ENCODE results near the gene NTN5. TPM values are rescaled to one million over a fixed set of nuclear protein-coding genes. Genes with fewer than 3 reads are reported as not detected.
A peak's percentile ranks its signal among the peaks of the same experiment; 100 is the strongest.
"Not testable (repeated sequence)": the region's sequence is repeated elsewhere in the genome, so short reads cannot be mapped to it uniquely, and the experiment has no call there.

The NTN5 gene
- total RNA-seq, 1 donor = under 0.01 TPM

DNA sequence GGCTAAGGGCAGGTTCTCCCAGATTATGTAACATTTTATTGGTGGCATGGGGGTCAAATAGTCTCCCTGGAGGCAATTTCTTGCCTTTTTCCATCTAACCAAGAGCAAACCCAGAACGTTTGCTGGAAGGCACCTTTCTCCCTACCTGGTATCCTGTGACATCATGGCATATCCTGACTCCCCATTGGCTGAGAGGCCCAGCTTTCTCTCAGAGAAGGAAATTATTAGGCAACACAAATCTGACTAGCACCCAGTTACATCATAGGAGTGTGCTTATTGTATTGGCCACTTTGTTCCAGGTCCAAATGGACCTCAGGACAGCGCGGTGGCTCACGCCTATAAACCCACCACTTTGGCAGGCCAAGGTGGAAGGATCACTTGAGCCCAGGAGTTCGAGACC lies 13.0 kb downstream of the NTN5 start:
- peaks cover 15% of the 10 kb centered on the region for H3K4me1 ChIP-seq (ENCODE audit: insufficient read depth, low read length)
- H2AFZ ChIP-seq (ENCODE audit: low read length) = no peak overlapping the region
- H3K36me3 ChIP-seq (ENCODE audit: insufficient read depth, low read length) = no peaks in the 10 kb centered on the region
- DNase-seq (ENCODE audit: insufficient read length, low spot score, missing footprints) = peak; percentile 88
- H3K27ac ChIP-seq (ENCODE audit: low read depth, low read length) = no peak overlapping the region
- TF ChIP-seq, protein P1, sequence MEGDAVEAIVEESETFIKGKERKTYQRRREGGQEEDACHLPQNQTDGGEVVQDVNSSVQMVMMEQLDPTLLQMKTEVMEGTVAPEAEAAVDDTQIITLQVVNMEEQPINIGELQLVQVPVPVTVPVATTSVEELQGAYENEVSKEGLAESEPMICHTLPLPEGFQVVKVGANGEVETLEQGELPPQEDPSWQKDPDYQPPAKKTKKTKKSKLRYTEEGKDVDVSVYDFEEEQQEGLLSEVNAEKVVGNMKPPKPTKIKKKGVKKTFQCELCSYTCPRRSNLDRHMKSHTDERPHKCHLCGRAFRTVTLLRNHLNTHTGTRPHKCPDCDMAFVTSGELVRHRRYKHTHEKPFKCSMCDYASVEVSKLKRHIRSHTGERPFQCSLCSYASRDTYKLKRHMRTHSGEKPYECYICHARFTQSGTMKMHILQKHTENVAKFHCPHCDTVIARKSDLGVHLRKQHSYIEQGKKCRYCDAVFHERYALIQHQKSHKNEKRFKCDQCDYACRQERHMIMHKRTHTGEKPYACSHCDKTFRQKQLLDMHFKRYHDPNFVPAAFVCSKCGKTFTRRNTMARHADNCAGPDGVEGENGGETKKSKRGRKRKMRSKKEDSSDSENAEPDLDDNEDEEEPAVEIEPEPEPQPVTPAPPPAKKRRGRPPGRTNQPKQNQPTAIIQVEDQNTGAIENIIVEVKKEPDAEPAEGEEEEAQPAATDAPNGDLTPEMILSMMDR (IDR thresholded peaks at IDR 0.05; ENCODE audit: extremely low read depth, low read depth, low read length) = no peak
- no peaks in the 10 kb centered on the region for H3K9me3 ChIP-seq (ENCODE audit: low read depth, low read length)
- H3K4me3 ChIP-seq (ENCODE audit: insufficient read depth, low read length) = no peak overlapping the region
- no peaks in the 10 kb centered on the region for H4K20me1 ChIP-seq (ENCODE audit: insufficient read depth, low read length)
- H3K27me3 ChIP-seq (ENCODE audit: insufficient read depth, low read length) = no peaks in the 10 kb centered on the region
- no peaks in the 10 kb centered on the region for H3K79me2 ChIP-seq (ENCODE audit: insufficient read depth, low read length)
- no peak overlapping the region for H3K4me2 ChIP-seq (ENCODE audit: insufficient read depth, low read length)

DNA sequence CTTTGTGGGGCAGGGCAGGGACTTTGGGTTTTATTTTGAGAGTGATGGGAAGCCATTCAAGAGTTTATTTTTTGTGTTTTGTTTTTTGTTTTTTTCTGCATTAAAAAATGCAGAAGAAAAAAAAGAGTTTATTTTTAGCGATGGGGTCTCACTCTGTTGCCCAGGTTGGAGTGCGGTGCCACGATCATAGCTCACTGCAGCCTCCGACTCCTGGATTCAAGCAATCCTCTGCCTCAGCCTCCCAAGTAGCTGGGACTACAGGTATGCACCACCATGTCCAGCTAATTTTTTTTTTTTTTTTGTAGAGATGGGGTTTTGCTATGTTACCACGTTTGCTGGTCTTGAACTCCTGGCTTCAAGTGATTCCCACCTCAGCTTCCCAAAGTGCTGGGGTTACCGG lies 14.3 kb downstream of the NTN5 start:
- Histone ChIP-seq H3K4me3 (ENCODE audit: insufficient read depth, low read length) (no peak overlapping the region), H3K4me2 (ENCODE audit: insufficient read depth, low read length) (no peak overlapping the region), H4K20me1 (ENCODE audit: insufficient read depth, low read length) (no peaks in the 10 kb centered on the region), H3K79me2 (ENCODE audit: insufficient read depth, low read length) (no peaks in the 10 kb centered on the region), H2AFZ (ENCODE audit: low read length) (no peak overlapping the region), H3K4me1 (ENCODE audit: insufficient read depth, low read length) (peaks cover 15% of the 10 kb centered on the region), H3K27ac (ENCODE audit: low read depth, low read length) (no peak overlapping the region), H3K9me3 (ENCODE audit: low read depth, low read length) (no peaks in the 10 kb centered on the region), H3K27me3 (ENCODE audit: insufficient read depth, low read length) (no peaks in the 10 kb centered on the region), H3K36me3 (ENCODE audit: insufficient read depth, low read length) (no peaks in the 10 kb centered on the region)
- DNase-seq (ENCODE audit: insufficient read length, low spot score, missing footprints) = no peak
- TF ChIP-seq, protein P1 (IDR thresholded peaks at IDR 0.05; ENCODE audit: extremely low read depth, low read depth, low read length) = no peak

DNA sequence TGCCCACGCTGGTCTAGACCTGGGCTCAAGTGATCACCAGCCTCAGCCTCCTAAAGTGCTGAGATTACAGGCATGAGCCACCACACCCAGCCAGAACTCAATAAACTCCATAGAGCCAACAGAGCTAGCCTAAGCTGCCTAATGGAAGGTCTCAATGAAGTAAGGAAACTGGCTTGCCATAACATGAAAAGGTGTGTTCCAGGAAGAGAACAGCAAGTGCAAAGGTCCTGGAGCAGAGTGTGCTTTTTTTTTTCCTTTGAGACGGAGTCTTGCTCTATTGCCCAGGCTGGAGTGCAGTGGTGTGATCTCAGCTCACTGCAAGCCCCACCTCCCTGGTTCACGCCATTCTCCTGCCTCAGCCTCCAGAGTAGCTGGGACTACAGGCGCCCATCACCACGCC lies 15.0 kb downstream of the NTN5 start:
- H3K27ac ChIP-seq (ENCODE audit: low read depth, low read length); H3K79me2 ChIP-seq (ENCODE audit: insufficient read depth, low read length); H2AFZ ChIP-seq (ENCODE audit: low read length); H4K20me1 ChIP-seq (ENCODE audit: insufficient read depth, low read length); DNase-seq (ENCODE audit: insufficient read length, low spot score, missing footprints); H3K4me2 ChIP-seq (ENCODE audit: insufficient read depth, low read length); H3K27me3 ChIP-seq (ENCODE audit: insufficient read depth, low read length); H3K4me3 ChIP-seq (ENCODE audit: insufficient read depth, low read length); H3K36me3 ChIP-seq (ENCODE audit: insufficient read depth, low read length); H3K9me3 ChIP-seq (ENCODE audit: low read depth, low read length): not testable (repeated sequence)
- peaks cover 15% of the 10 kb centered on the region for H3K4me1 ChIP-seq (ENCODE audit: insufficient read depth, low read length)

DNA sequence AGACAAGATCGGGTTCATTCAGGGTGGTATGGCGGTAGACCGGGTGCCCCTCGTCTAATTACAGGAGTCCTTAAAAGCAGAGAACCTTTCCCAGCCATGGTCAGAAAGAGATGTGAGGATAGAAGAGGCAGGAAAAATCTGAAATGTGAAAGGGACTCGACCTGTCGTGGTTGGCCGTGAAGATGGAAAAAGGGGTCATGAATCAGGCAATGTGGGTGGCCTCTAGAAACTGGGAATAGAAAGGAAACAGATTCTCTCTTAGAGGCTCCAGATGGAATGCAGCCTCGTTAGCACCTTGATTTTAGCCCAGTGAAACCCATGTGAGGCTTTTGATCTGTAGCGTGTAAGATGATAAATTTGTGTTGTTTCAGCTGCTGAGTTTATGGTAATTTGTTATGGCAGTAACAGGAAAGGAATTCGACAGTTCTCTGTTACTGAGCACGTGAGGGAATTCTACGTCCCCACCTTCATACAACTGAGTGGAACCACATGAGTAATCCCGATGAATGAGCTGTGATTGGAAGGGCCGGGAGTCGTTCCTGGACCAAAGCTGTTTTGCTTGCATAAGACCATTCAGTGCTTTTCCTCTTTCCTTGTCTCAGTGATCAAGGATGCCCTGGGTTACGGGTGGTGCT lies 15.9 kb downstream of the NTN5 start:
- Histone ChIP-seq H3K36me3 (ENCODE audit: insufficient read depth, low read length) (no peaks in the 10 kb centered on the region), H3K4me2 (ENCODE audit: insufficient read depth, low read length) (peak overlapping the region; percentile 63), H3K9me3 (ENCODE audit: low read depth, low read length) (no peaks in the 10 kb centered on the region), H3K79me2 (ENCODE audit: insufficient read depth, low read length) (no peaks in the 10 kb centered on the region), H3K4me1 (ENCODE audit: insufficient read depth, low read length) (peaks cover 15% of the 10 kb centered on the region), H3K4me3 (ENCODE audit: insufficient read depth, low read length) (no peak overlapping the region), H3K27ac (ENCODE audit: low read depth, low read length) (peak overlapping the region; percentile 42), H3K27me3 (ENCODE audit: insufficient read depth, low read length) (no peaks in the 10 kb centered on the region), H2AFZ (ENCODE audit: low read length) (peak overlapping the region; percentile 5), H4K20me1 (ENCODE audit: insufficient read depth, low read length) (no peaks in the 10 kb centered on the region)
- TF ChIP-seq, protein P1 (IDR thresholded peaks at IDR 0.05; ENCODE audit: extremely low read depth, low read depth, low read length) = no peak
- peak; percentile 95 for DNase-seq (ENCODE audit: insufficient read length, low spot score, missing footprints)
